ENCODE results near the gene NOVA1. TPM values are rescaled to one million over a fixed set of nuclear protein-coding genes. Genes with fewer than 3 reads are reported as not detected.

Gene NOVA1
- total RNA-seq, 4 donors from 2014 or later = 0.91 to 1.9 (median 1.1) TPM; not detected in 1

DNA sequence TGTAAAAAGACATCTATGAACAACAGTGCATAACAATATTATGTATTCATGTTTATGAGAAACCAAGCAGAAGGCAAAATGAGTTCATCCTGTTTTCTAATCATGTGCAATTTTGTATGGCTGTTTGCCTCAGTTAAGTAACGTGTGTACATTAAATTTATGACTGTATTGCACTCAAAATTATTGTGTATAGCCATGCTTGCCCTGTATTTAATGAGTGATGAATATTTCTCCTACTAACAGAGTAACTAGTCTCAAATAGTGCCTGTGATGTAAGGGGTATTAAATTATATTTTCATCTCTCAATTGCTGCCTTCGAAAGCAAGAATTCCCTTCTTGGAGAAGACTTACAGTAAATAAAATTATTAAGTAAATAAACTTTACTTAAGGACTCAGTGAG lies 154.2 kb downstream of the NOVA1 start:
- no peaks in the 10 kb centered on the region for H3K36me3 ChIP-seq
- H3K4me3 ChIP-seq = no peak overlapping the region
- no peak overlapping the region for H3K27ac ChIP-seq
- H3K9me3 ChIP-seq = no peaks in the 10 kb centered on the region
- no peaks in the 10 kb centered on the region for H3K27me3 ChIP-seq
- TF ChIP-seq, protein P1, sequence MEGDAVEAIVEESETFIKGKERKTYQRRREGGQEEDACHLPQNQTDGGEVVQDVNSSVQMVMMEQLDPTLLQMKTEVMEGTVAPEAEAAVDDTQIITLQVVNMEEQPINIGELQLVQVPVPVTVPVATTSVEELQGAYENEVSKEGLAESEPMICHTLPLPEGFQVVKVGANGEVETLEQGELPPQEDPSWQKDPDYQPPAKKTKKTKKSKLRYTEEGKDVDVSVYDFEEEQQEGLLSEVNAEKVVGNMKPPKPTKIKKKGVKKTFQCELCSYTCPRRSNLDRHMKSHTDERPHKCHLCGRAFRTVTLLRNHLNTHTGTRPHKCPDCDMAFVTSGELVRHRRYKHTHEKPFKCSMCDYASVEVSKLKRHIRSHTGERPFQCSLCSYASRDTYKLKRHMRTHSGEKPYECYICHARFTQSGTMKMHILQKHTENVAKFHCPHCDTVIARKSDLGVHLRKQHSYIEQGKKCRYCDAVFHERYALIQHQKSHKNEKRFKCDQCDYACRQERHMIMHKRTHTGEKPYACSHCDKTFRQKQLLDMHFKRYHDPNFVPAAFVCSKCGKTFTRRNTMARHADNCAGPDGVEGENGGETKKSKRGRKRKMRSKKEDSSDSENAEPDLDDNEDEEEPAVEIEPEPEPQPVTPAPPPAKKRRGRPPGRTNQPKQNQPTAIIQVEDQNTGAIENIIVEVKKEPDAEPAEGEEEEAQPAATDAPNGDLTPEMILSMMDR (IDR thresholded peaks at IDR 0.05) = no peak
- TF ChIP-seq POLR2A (IDR thresholded peaks at IDR 0.05) = no peak
- intact Hi-C loops (cut with DNase I) = no loop called here
- WGBS, 2 donors = 73% methylated on average over 2 of the region's 2 CpGs
- H3K4me1 ChIP-seq = no peaks in the 10 kb centered on the region
- no peak for DNase-seq

DNA sequence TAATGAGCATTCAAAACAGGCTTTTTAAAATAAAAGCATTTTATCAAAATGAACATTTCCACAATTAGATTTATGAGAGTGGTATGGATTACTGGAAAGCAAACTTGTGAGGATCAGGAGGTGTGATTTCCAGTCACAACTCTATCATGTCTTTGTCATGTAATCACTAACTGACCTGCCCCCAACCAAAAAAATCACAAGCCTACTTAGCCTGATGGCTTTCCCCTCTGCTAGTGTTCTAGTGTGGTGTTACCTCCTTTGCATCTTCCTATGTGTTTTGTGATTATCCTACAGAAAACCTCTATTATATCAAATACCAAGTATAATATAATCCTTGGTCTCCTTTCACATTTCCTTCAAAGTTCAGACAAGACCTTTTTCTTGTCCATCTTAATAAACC lies 168.6 kb downstream of the NOVA1 start:
- no peak for TF ChIP-seq POLR2A (IDR thresholded peaks at IDR 0.05)
- TF ChIP-seq, protein P1 (IDR thresholded peaks at IDR 0.05) = no peak
- intact Hi-C loops (cut with DNase I) = no loop called here
- H3K9me3 ChIP-seq = no peaks in the 10 kb centered on the region
- no peaks in the 10 kb centered on the region for H3K27me3 ChIP-seq
- no peaks in the 10 kb centered on the region for H3K36me3 ChIP-seq
- H3K4me1 ChIP-seq = no peaks in the 10 kb centered on the region
- H3K4me3 ChIP-seq = no peak overlapping the region
- H3K27ac ChIP-seq = no peak overlapping the region
- DNase-seq = no peak

DNA sequence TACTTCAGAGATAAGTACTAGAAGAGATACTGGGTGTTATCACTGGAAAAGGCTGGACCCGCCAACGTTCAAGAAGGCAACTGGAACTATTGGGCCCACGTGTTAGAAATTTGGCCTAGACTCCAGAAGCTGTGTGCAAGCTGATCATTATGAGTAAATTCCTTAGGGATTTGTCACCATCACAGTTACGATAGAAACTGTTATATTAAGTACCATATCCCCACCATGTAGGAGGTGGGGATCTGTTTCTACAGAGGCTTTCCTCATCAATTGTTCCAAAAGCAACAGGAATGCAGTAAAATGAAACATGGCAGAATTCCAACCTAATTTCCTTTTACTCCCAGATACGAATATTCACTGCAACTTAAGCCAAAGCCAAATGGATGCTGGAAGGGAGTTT lies 170.7 kb downstream of the NOVA1 start:
- Histone ChIP-seq H3K4me3 (no peak overlapping the region), H3K9me3 (no peaks in the 10 kb centered on the region), H3K27ac (no peak overlapping the region), H3K36me3 (no peaks in the 10 kb centered on the region), H3K4me1 (no peaks in the 10 kb centered on the region), H3K27me3 (no peaks in the 10 kb centered on the region)
- no peak for TF ChIP-seq POLR2A (IDR thresholded peaks at IDR 0.05)
- TF ChIP-seq, protein P1 (IDR thresholded peaks at IDR 0.05) = no peak
- no peak for DNase-seq
- intact Hi-C loops (cut with DNase I) = no loop called here
- 38 to 40% methylated on average over 5 of the region's 5 CpGs for WGBS, 2 donors

DNA sequence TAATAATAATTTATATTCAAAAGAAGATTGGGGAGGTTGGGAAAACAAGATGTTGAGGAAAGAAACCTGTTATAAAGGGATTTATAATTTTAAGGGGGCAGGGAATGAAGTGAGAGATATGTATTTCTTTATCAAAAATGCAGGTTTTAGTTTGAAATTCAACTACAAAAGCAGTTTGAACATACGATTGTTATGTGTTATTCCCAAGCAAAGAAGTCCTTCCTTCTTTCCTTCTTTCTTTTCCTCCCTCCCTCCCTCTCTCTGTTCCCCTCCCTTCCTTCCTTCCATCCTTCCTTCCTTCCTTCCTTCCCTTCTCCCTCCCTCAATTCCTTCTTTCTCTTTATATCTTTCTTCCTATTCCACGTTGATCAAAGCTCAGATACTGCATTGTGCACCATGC lies 173.3 kb downstream of the NOVA1 start:
- Histone ChIP-seq H3K4me1 (no peaks in the 10 kb centered on the region), H3K36me3 (no peaks in the 10 kb centered on the region), H3K27me3 (no peaks in the 10 kb centered on the region), H3K4me3 (no peak overlapping the region), H3K27ac (no peak overlapping the region), H3K9me3 (no peaks in the 10 kb centered on the region)
- intact Hi-C loops (cut with DNase I) = no loop called here
- DNase-seq = no peak
- no peak for TF ChIP-seq POLR2A (IDR thresholded peaks at IDR 0.05)
- TF ChIP-seq, protein P1 (IDR thresholded peaks at IDR 0.05) = no peak
- WGBS, 2 donors = 42 to 63% methylated on average over 2 of the region's 2 CpGs

DNA sequence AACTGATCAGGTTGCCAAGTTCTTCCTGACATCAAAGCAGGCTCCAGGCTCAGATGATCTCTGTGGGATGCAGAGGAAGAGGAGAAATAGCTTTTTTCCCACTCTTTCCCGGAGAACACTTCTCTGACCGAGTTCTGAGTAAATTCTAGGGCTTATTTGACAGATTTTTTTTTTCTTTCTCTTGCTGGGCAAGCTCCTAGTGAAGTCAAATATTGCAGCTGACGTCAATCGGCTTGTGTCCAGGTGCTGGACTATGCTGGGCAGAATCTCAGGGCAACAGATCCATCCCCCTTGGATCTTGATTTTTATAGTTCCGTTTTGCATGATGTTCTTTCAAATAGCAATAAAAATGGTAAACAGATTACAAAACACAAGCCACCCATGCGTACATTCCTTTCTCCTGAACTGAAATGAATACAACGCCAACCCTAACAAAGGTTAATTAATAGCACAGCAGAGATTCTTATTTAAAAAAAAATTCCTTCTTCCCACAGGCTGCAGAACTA lies 182.2 kb downstream of the NOVA1 start:
- H3K9me3 ChIP-seq = no peaks in the 10 kb centered on the region
- intact Hi-C loops (cut with DNase I) = no loop called here
- no peaks in the 10 kb centered on the region for H3K36me3 ChIP-seq
- H3K27me3 ChIP-seq = no peaks in the 10 kb centered on the region
- H3K4me1 ChIP-seq = no peaks in the 10 kb centered on the region
- no peak overlapping the region for H3K4me3 ChIP-seq
- TF ChIP-seq, protein P1 (IDR thresholded peaks at IDR 0.05) = no peak
- no peak for TF ChIP-seq POLR2A (IDR thresholded peaks at IDR 0.05)
- no peak for DNase-seq
- no peak overlapping the region for H3K27ac ChIP-seq
- 50 to 51% methylated on average over 7 of the region's 7 CpGs for WGBS, 2 donors

Data from esophagus squamous epithelium (tissue), 5 donors.